Ishikawa (cell line): ENCODE results near the gene GRK1.

ENCODE experiments used
- CREB1 ChIP-seq: IDR thresholded peaks from 2 replicates; pipeline ENCODE4 v1.6.1; 2012; ENCODE audit warnings: low read depth
- EP300 ChIP-seq: IDR thresholded peaks from 2 replicates; pipeline ENCODE4 v1.6.1; 2012; ENCODE audit warnings: borderline replicate concordance
- TEAD4 ChIP-seq: IDR thresholded peaks from 2 replicates; pipeline ENCODE4 v1.6.1; 2012

- TF ChIP-seq TEAD4 (no peak), CREB1 (no peak), EP300 (peak; percentile 53; the same call in 1 of the 2 replicates)
Observed at GRCh38 chr13:113653264-113654174, 13.5 kb upstream of the GRK1 start.
